Neural progenitor cell (in vitro differentiated cells): ENCODE data around the gene KHDRBS1. TPM values are rescaled to one million over a fixed set of nuclear protein-coding genes. Genes with fewer than 3 reads are reported as not detected.

Experiments
- DNase-seq: peaks from one replicate; pipeline ENCODE4 v3.0.0-alpha.2; 2016; ENCODE audit warnings: low spot score
- H2AFZ ChIP-seq: fragments of 200-600 bp; sonication (generic); replicated peaks from 2 replicates; pipeline ENCODE4 v1.6.1; 2016; ENCODE audit warnings: antibody characterized with exemption
- H3F3A ChIP-seq: fragments of 200-600 bp; sonication (generic); 2 replicates; pipeline ENCODE4 v1.6.1; 2016; ENCODE audit warnings: antibody characterized with exemption, low read depth
- H3K27ac ChIP-seq: fragments of 200-600 bp; sonication (generic); 2 replicates; pipeline ENCODE4 v1.5.1; 2016; ENCODE audit warnings: mild to moderate bottlenecking
- H3K27me3 ChIP-seq: fragments of 200-600 bp; sonication (generic); 2 replicates; pipeline ENCODE4 v1.6.1; 2016; ENCODE audit warnings: mild to moderate bottlenecking, moderate library complexity
- H3K36me3 ChIP-seq: fragments of 200-600 bp; sonication (generic); 2 replicates; pipeline ENCODE4 v1.5.1; 2016
- H3K4me1 ChIP-seq: fragments of 200-600 bp; sonication (generic); 2 replicates; pipeline ENCODE4 v1.6.1; 2016; ENCODE audit warnings: mixed run types
- H3K4me2 ChIP-seq: fragments of 200-600 bp; sonication (generic); 2 replicates; pipeline ENCODE4 v1.6.1; 2016
- H3K4me3 ChIP-seq: fragments of 200-600 bp; sonication (generic); 2 replicates; pipeline ENCODE4 v1.5.1; 2016
- H3K79me2 ChIP-seq: fragments of 200-600 bp; sonication (generic); 2 replicates; pipeline ENCODE4 v1.6.1; 2016; ENCODE audit warnings: low read depth
- H3K9ac ChIP-seq: fragments of 200-600 bp; sonication (generic); 2 replicates; pipeline ENCODE4 v1.6.1; 2016
- H3K9me3 ChIP-seq: fragments of 200-600 bp; sonication (generic); 2 replicates; pipeline ENCODE4 v1.5.1; 2016; ENCODE audit warnings: low read depth
- H4K20me1 ChIP-seq: fragments of 200-600 bp; sonication (generic); 2 replicates; pipeline ENCODE4 v1.6.1; 2016; ENCODE audit warnings: low read depth
- H3K27ac Mint-ChIP-seq: 3 replicates; pipeline ENCODE4 v1.8.0; 2021; ENCODE audit warnings: mixed read lengths
- H3K27me3 Mint-ChIP-seq: 2 replicates; pipeline ENCODE4 v1.8.0; 2022; ENCODE audit warnings: low read depth, mild to moderate bottlenecking, inconsistent platforms, moderate library complexity, mixed read lengths; ENCODE audit not compliant: insufficient read depth
- H3K36me3 Mint-ChIP-seq: 3 replicates; pipeline ENCODE4 v1.8.0; 2021; ENCODE audit warnings: mixed read lengths
- H3K4me1 Mint-ChIP-seq: 3 replicates; pipeline ENCODE4 v1.8.0; 2021; ENCODE audit warnings: mixed read lengths
- H3K4me3 Mint-ChIP-seq: 3 replicates; pipeline ENCODE4 v1.8.0; 2021; ENCODE audit warnings: mild to moderate bottlenecking, moderate library complexity, mixed read lengths
- H3K9me3 Mint-ChIP-seq: 3 replicates; pipeline ENCODE4 v1.8.0; 2020; ENCODE audit warnings: mixed read lengths
- EZH2 ChIP-seq: fragments of 200-600 bp; sonication (generic); IDR thresholded peaks from 2 replicates; pipeline ENCODE4 v1.6.1; 2017; ENCODE audit warnings: antibody characterized with exemption, mild to moderate bottlenecking, moderate library complexity
- EZH2phosphoT487 ChIP-seq: fragments of 200-600 bp; sonication (generic); IDR thresholded peaks from 2 replicates; pipeline ENCODE4 v1.6.1; 2017; ENCODE audit warnings: antibody characterized with exemption
- total RNA-seq: library from RNA; depleted of rRNA; stranded (reverse); fragments of >200 nt; gene quantifications from 2 replicates; pipeline ENCODE4 v1.2.3, GENCODE V29; 2015; ENCODE audit warnings: low replicate concordance
- TF ChIP-seq, protein P1 (sequence below): fragments of 200-600 bp; sonication (generic); IDR thresholded peaks from 2 replicates; pipeline ENCODE4 v1.5.1; 2017; ENCODE audit warnings: antibody characterized with exemption, mild to moderate bottlenecking

Gene KHDRBS1
- total RNA-seq, 1 donor from 2014 or later = 201 TPM

DNA sequence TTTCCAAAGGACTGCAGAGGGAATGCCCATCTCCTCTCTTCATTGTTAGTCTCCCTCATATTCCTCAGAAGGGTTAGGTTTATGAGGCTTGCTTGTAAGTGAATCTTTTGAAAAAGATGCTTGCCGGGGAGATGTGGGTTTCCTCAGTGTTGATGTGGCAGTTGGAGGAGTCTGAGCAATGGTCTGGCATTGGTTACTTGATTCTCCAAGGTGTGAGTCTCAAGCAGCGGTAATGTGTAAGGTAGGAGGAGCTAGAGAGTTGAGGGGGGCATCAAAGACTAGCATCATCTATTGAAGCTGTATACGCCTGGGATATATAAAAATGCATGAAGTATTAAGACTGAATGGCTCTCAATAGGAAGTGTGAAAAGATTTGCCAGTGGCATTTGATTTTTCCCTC is 21.5 kb downstream of the KHDRBS1 start:
- no peak overlapping the region for H3K4me3 ChIP-seq
- TF ChIP-seq, protein P1, sequence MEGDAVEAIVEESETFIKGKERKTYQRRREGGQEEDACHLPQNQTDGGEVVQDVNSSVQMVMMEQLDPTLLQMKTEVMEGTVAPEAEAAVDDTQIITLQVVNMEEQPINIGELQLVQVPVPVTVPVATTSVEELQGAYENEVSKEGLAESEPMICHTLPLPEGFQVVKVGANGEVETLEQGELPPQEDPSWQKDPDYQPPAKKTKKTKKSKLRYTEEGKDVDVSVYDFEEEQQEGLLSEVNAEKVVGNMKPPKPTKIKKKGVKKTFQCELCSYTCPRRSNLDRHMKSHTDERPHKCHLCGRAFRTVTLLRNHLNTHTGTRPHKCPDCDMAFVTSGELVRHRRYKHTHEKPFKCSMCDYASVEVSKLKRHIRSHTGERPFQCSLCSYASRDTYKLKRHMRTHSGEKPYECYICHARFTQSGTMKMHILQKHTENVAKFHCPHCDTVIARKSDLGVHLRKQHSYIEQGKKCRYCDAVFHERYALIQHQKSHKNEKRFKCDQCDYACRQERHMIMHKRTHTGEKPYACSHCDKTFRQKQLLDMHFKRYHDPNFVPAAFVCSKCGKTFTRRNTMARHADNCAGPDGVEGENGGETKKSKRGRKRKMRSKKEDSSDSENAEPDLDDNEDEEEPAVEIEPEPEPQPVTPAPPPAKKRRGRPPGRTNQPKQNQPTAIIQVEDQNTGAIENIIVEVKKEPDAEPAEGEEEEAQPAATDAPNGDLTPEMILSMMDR = no peak
- TF ChIP-seq EZH2phosphoT487 (no peak), EZH2 (no peak)
- H3K27me3 Mint-ChIP-seq = peaks cover 4% of the 10 kb centered on the region
- peaks cover 94% of the 10 kb centered on the region for H3K79me2 ChIP-seq
- H3K27ac ChIP-seq = no peak overlapping the region
- peaks cover 55% of the 10 kb centered on the region for H3K36me3 Mint-ChIP-seq
- H3K27me3 ChIP-seq = no peaks in the 10 kb centered on the region
- no peak overlapping the region for H3K9ac ChIP-seq
- no peak overlapping the region for H2AFZ ChIP-seq
- no peaks in the 10 kb centered on the region for H3K9me3 ChIP-seq
- H3F3A ChIP-seq = peaks cover 10% of the 10 kb centered on the region
- H3K4me1 Mint-ChIP-seq = no peaks in the 10 kb centered on the region
- no peak overlapping the region for H3K27ac Mint-ChIP-seq
- peaks cover 29% of the 10 kb centered on the region for H3K36me3 ChIP-seq
- no peak overlapping the region for H3K4me2 ChIP-seq
- H3K4me1 ChIP-seq = no peaks in the 10 kb centered on the region
- DNase-seq = no peak
- H4K20me1 ChIP-seq = peaks cover 87% of the 10 kb centered on the region
- no peaks in the 10 kb centered on the region for H3K9me3 Mint-ChIP-seq
- H3K4me3 Mint-ChIP-seq = no peak overlapping the region

DNA sequence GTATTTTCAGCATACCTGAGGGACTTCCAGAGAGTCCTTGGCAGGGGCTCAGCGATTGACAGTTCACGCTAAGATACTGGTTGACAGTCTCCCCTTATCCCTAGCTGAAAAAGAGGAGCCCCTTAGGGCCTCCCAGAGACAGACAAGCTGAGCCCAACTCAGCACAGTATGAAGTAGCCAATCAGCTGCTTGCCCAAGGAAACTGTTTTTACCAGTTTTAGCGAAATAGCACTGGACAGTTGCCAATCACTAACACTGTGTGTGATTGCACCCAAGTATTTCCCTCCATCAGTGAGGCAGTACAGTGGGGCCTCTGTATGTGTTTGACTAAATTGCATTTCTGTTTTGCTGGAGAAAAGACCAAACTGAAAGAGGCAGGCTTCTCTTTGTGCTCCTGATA is 27.0 kb downstream of the KHDRBS1 start:
- no peaks in the 10 kb centered on the region for H3K4me1 Mint-ChIP-seq
- no peak overlapping the region for H3K4me3 Mint-ChIP-seq
- Histone ChIP-seq H3K36me3 (peaks cover 39% of the 10 kb centered on the region), H3K27ac (no peak overlapping the region), H3K4me1 (no peaks in the 10 kb centered on the region), H2AFZ (no peak overlapping the region), H3K9me3 (no peaks in the 10 kb centered on the region), H4K20me1 (peaks cover 49% of the 10 kb centered on the region), H3K4me3 (no peak overlapping the region), H3K27me3 (no peaks in the 10 kb centered on the region), H3K79me2 (peaks cover 55% of the 10 kb centered on the region), H3K4me2 (no peak overlapping the region), H3K9ac (no peak overlapping the region), H3F3A (peaks cover 2% of the 10 kb centered on the region)
- TF ChIP-seq EZH2 (no peak), EZH2phosphoT487 (no peak)
- TF ChIP-seq, protein P1 = no peak
- DNase-seq = no peak
- H3K27me3 Mint-ChIP-seq = peaks cover 2% of the 10 kb centered on the region
- H3K27ac Mint-ChIP-seq = no peak overlapping the region
- H3K36me3 Mint-ChIP-seq = peaks cover 42% of the 10 kb centered on the region
- H3K9me3 Mint-ChIP-seq = no peaks in the 10 kb centered on the region

DNA sequence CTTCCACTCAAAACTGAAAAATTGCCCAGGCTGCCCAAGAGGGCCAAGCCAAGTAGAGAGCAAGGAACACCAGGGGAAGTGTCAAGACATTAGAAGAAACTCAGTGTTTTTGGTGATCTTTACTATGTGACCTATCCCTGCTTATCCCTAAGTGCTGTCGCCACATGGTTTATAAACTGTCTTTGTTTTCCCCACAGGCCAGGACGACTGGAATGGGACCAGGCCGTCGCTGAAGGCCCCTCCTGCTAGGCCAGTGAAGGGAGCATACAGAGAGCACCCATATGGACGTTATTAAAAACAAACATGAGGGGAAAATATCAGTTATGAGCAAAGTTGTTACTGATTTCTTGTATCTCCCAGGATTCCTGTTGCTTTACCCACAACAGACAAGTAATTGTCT is 28.7 kb downstream of the KHDRBS1 start:
- Mint-ChIP-seq H3K27ac (no peak overlapping the region), H3K36me3 (peaks cover 37% of the 10 kb centered on the region), H3K9me3 (no peaks in the 10 kb centered on the region), H3K4me3 (no peak overlapping the region), H3K27me3 (peaks cover 3% of the 10 kb centered on the region), H3K4me1 (no peaks in the 10 kb centered on the region)
- TF ChIP-seq EZH2 = no peak
- TF ChIP-seq, protein P1 = no peak
- TF ChIP-seq EZH2phosphoT487 = no peak
- H3K27me3 ChIP-seq = no peaks in the 10 kb centered on the region
- DNase-seq = no peak
- H2AFZ ChIP-seq = no peak overlapping the region
- H3K4me2 ChIP-seq = no peak overlapping the region
- H3K36me3 ChIP-seq = peaks cover 39% of the 10 kb centered on the region
- peaks cover 42% of the 10 kb centered on the region for H3K79me2 ChIP-seq
- no peak overlapping the region for H3K9ac ChIP-seq
- H3K4me1 ChIP-seq = no peaks in the 10 kb centered on the region
- H3F3A ChIP-seq = peaks cover under 1% of the 10 kb centered on the region
- no peaks in the 10 kb centered on the region for H3K9me3 ChIP-seq
- no peak overlapping the region for H3K4me3 ChIP-seq
- peaks cover 42% of the 10 kb centered on the region for H4K20me1 ChIP-seq
- H3K27ac ChIP-seq = no peak overlapping the region
